PC-9 (cell line): Measurements from ENCODE around the gene TBCD. TPM values are rescaled to one million over a fixed set of nuclear protein-coding genes. Genes with fewer than 3 reads are reported as not detected.
"Not testable (repeated sequence)": the region's sequence is repeated elsewhere in the genome, so short reads cannot be mapped to it uniquely, and the experiment has no call there.

Source experiments
- BruUV-seq: library from RNA; stranded (reverse); fragments of 400-500 nt; replicated peaks from 2 replicates; lab custom pipeline; 2021; lab: Mats Ljungman, UMichigan
- CTCF ChIA-PET: fragments of 300-600 bp; sonication (Branson Sonifier 250); formaldehyde crosslinking; loops from one replicate; lab custom pipeline; 2022; ENCODE audit warnings: antibody characterized with exemption; lab: Charles Lee
- POLR2A ChIA-PET: fragments of 300-600 bp; sonication (Branson Sonifier 250); formaldehyde crosslinking; loops from one replicate; lab custom pipeline; 2022; ENCODE audit warnings: antibody characterized with exemption; ENCODE audit not compliant: unreplicated experiment; lab: Charles Lee
- DNase-seq, 2 experiments: peaks; one replicate each; pipeline versions ENCODE4 v3.0.0 to v3.0.0-alpha.2; 2015 to 2022; ENCODE audit warnings: mixed read lengths in 1 of 2
- H2AFZ ChIP-seq: fragments of 200-600 bp; sonication (generic); 2 replicates; pipeline ENCODE4 v1.8.1; 2017; ENCODE audit warnings: antibody characterized with exemption
- H3F3A ChIP-seq: fragments of 200-600 bp; sonication (generic); 2 replicates; pipeline ENCODE4 v1.8.1; 2017; ENCODE audit warnings: antibody characterized with exemption, mild to moderate bottlenecking, low read depth; ENCODE audit not compliant: insufficient read depth
- H3K27ac ChIP-seq: fragments of 200-600 bp; sonication (generic); 2 replicates; pipeline ENCODE4 v1.6.1; 2016; ENCODE audit warnings: mixed run types
- H3K27me3 ChIP-seq: fragments of 200-600 bp; sonication (generic); 2 replicates; pipeline ENCODE4 v1.6.1; 2016; ENCODE audit warnings: low read depth, mixed run types; ENCODE audit not compliant: insufficient read depth
- H3K36me3 ChIP-seq: fragments of 200-600 bp; sonication (generic); 2 replicates; pipeline ENCODE4 v1.6.1; 2016; ENCODE audit warnings: low read depth, mixed run types
- H3K4me1 ChIP-seq: fragments of 200-600 bp; sonication (generic); replicated peaks from 2 replicates; pipeline ENCODE4 v1.6.1; 2016; ENCODE audit warnings: mixed run types; ENCODE audit not compliant: insufficient read depth
- H3K4me2 ChIP-seq: fragments of 200-600 bp; sonication (generic); 2 replicates; pipeline ENCODE4 v1.6.1; 2017; ENCODE audit warnings: mixed run types
- H3K4me3 ChIP-seq: fragments of 200-600 bp; sonication (generic); 2 replicates; pipeline ENCODE4 v1.6.1; 2016; ENCODE audit warnings: mixed run types
- H3K79me2 ChIP-seq: fragments of 200-600 bp; sonication (generic); 2 replicates; pipeline ENCODE4 v1.6.1; 2017; ENCODE audit warnings: low read depth, mixed run types
- H3K9me2 ChIP-seq: fragments of 200-600 bp; sonication (generic); 2 replicates; pipeline ENCODE4 v1.8.1; 2017; ENCODE audit warnings: mild to moderate bottlenecking; ENCODE audit not compliant: insufficient read depth
- H3K9me3 ChIP-seq: fragments of 200-600 bp; sonication (generic); 2 replicates; pipeline ENCODE4 v1.8.1; 2016; ENCODE audit warnings: low read depth; ENCODE audit not compliant: insufficient read depth
- H4K20me1 ChIP-seq: fragments of 200-600 bp; sonication (generic); 2 replicates; pipeline ENCODE4 v1.8.1; 2017; ENCODE audit not compliant: insufficient read depth
- CTCF ChIP-seq: fragments of 200-600 bp; sonication (generic); conservative IDR thresholded peaks from 2 replicates; pipeline ENCODE4 v1.6.1; 2017; ENCODE audit warnings: mixed run types, antibody characterized with exemption, mild to moderate bottlenecking, moderate library complexity
- EZH2 ChIP-seq: fragments of 200-600 bp; sonication (generic); IDR thresholded peaks from 2 replicates; pipeline ENCODE4 v1.8.0; 2017; ENCODE audit warnings: antibody characterized with exemption, low read depth
- intact Hi-C: fragments of 100-400 bp; cut with micrococcal nuclease; formaldehyde crosslinking; loops from one replicate; pipeline ENCODE4 v1.10.0; 2022; ENCODE audit not compliant: unreplicated experiment
- total RNA-seq: library from RNA; stranded (reverse); gene quantifications from 2 replicates; pipeline ENCODE4 v1.2.3, GENCODE V29; 2021

Gene TBCD
- total RNA-seq, 1 experiment from 2014 or later = 115 TPM

- H3K4me2 ChIP-seq = no peak overlapping the region
- intact Hi-C loops = no loop called here
- no peak overlapping the region for H3K27ac ChIP-seq
- ChIA-PET POLR2A (no interaction called here), CTCF (no interaction called here)
- no peaks in the 10 kb centered on the region for H3K27me3 ChIP-seq
- TF ChIP-seq CTCF (no peak), EZH2 (no peak)
- DNase-seq = no peak
- H3K4me1 ChIP-seq = no peaks in the 10 kb centered on the region
- no peaks in the 10 kb centered on the region for H3K36me3 ChIP-seq
- no peak overlapping the region for H2AFZ ChIP-seq
- no peaks in the 10 kb centered on the region for H3K9me3 ChIP-seq
- H3K79me2 ChIP-seq = no peaks in the 10 kb centered on the region
- no peaks in the 10 kb centered on the region for H3F3A ChIP-seq
- no TSS peak for BruUV-seq
- no peaks in the 10 kb centered on the region for H3K9me2 ChIP-seq
- no peak overlapping the region for H3K4me3 ChIP-seq
- no peaks in the 10 kb centered on the region for H4K20me1 ChIP-seq
These were observed 213.5 kb downstream of the TBCD start for GRCh38 chr17:82965371-82965770.

GRCh38 chr17:82966415-82966814 is 214.6 kb downstream of the TBCD start:
- no peak for DNase-seq
- ChIA-PET CTCF (interaction anchor here (0.5 kb wide), 1 partner anchor 88 kb away, joined by 8 read pairs; no protein-coding TSS in a partner anchor), POLR2A (no interaction called here)
- Histone ChIP-seq H3K79me2 (no peaks in the 10 kb centered on the region), H3K4me3 (no peak overlapping the region), H2AFZ (no peak overlapping the region), H3K9me2 (no peaks in the 10 kb centered on the region), H3F3A (peaks cover 5% of the 10 kb centered on the region; the same call in 1 of the 2 replicates), H3K27ac (no peak overlapping the region), H3K4me2 (no peak overlapping the region), H3K9me3 (no peaks in the 10 kb centered on the region), H3K36me3 (no peaks in the 10 kb centered on the region), H3K27me3 (no peaks in the 10 kb centered on the region), H4K20me1 (no peaks in the 10 kb centered on the region), H3K4me1 (no peaks in the 10 kb centered on the region)
- no TSS peak for BruUV-seq
- TF ChIP-seq EZH2 (no peak), CTCF (no peak)
- intact Hi-C loops = no loop called here

GRCh38 chr17:82967268-82968032 is 215.6 kb downstream of the TBCD start:
- Histone ChIP-seq H3K4me2 (no peak overlapping the region), H3K9me3 (no peaks in the 10 kb centered on the region), H3K4me3 (no peak overlapping the region), H3K36me3 (no peaks in the 10 kb centered on the region), H3F3A (peaks cover 5% of the 10 kb centered on the region; the same call in 1 of the 2 replicates), H3K4me1 (no peaks in the 10 kb centered on the region), H3K9me2 (no peaks in the 10 kb centered on the region), H3K27me3 (no peaks in the 10 kb centered on the region), H3K79me2 (no peaks in the 10 kb centered on the region), H4K20me1 (no peaks in the 10 kb centered on the region), H3K27ac (no peak overlapping the region), H2AFZ (no peak overlapping the region)
- BruUV-seq = no TSS peak
- CTCF ChIA-PET = no interaction called here
- intact Hi-C loops = no loop called here
- POLR2A ChIA-PET = no interaction called here
- DNase-seq = no peak
- TF ChIP-seq EZH2 = no peak
- no peak for TF ChIP-seq CTCF

- DNase-seq, H3K4me1 ChIP-seq, POLR2A ChIA-PET, H3F3A ChIP-seq, H3K4me3 ChIP-seq, CTCF ChIA-PET, H3K27ac ChIP-seq, H3K79me2 ChIP-seq, H3K27me3 ChIP-seq, H3K36me3 ChIP-seq, H3K9me2 ChIP-seq, H3K9me3 ChIP-seq, BruUV-seq, H3K4me2 ChIP-seq, H4K20me1 ChIP-seq, intact Hi-C loops, H2AFZ ChIP-seq: not testable (repeated sequence)
These were observed 216.4 kb downstream of the TBCD start for GRCh38 chr17:82968033-82968841.
